Mesenteric fat pad (tissue), 1 donor: Measurements from ENCODE around the gene KAZN. TPM values are rescaled to one million over a fixed set of nuclear protein-coding genes. Genes with fewer than 3 reads are reported as not detected.

Experiments used
- DNase-seq: peaks from one replicate; pipeline ENCODE4 v3.0.0-alpha.2; 2020; ENCODE audit warnings: low spot score
- total RNA-seq: library from RNA; stranded (reverse); fragmentation: NEBNext Ultra II Directional; extraction: Animal tissue kit (Norgen Biotek cat#: 25700); gene quantifications from one replicate; pipeline ENCODE4 v1.2.1, GENCODE V29; 2021
- donor health status: DM: yes; HTN: yes; CAD: no.

Gene KAZN
- total RNA-seq, 1 donor from 2014 or later, result 26.9 TPM

DNA sequence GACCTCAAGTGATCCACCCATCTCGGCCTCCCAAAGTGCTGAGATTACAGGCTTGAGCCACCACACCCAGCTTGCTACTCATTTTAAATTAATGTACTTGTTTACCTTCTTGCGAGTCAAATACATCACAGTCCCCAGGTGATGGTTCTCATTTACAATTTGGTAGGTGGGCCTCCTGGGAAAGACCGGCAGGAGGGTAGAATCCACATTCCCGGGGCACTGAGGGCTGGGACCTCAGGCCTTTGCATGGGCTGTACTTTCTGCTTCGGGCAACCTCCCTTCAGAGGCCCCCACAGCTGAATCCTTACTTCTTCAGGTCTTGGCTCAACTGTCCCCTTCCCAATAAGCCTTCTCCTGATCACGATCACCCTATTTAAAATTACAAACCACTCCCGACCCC is 165.5 kb downstream of the KAZN start:
- DNase-seq, result no peak

DNA sequence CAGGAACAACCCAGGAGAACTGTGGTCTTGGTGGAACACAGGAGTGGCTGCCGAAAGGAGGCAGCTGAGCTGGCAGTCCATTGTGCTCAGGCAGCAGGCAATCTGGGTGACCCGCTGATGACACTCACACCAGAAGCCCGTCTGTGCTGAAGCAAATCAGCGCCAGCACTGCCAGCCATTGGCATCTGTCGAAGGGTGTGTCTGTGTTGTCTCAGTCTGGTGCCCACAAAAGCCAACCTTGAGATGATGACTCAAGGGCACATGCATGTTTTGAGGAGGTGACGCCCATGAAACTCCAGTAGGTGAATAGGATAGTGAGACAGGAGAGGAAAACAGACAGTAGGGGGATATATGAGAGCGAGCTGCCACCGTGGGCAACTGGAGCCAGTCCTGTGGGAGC is 167.3 kb downstream of the KAZN start:
- no peak for DNase-seq

DNA sequence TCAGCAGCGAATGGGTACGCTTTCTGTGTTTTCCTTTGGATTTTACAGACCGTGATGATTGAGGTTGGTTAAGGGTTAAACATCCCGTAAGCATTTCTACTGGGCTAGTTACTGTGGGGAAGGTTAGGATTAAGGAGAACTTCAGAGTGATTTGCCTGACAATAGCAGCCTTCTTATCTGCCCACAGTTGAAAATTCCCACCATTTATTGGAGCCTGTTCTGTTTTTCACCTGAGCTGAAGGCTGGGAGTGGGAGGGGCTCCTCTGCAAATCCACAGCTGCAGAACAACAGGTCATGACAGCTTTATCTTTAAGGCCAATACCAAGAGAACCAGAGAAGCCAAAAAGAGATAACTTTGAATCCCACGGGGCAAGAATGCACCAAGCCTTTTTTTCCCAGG is 168.6 kb downstream of the KAZN start:
- no peak for DNase-seq

DNA sequence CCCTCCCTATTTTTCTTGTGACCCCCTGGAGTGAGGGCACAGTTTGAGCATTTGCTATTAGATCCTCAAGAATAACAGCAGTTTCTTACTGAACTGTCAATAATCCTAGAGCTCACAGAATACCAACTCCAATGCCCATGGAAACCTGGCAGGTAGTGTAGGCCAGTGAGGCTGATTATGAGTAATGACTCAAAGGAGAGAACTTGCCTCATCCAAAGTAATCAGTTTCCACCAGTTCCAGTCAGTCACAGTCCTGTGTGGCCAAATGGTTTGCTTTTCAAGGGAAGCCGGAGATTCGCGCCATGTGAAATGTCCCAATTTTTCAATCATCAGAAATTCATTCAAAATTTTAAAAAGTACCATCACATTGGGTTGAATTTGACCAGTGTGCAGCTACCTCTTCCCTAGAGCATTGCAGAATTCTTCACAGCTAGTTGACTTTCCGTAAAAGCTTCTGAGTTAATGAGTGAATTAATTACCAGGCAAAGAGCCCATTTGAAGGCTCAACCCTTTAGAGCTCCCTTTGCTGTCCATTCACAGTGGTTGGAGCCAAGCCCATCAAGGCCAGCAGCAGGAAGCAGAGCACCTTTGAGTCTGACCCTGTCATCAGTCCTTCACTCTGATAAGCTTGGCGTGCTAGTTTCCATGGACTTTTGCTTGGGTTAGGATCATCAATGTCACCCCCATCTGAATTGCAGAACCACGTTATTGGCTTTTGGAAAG is 170.3 kb downstream of the KAZN start:
- no peak for DNase-seq

DNA sequence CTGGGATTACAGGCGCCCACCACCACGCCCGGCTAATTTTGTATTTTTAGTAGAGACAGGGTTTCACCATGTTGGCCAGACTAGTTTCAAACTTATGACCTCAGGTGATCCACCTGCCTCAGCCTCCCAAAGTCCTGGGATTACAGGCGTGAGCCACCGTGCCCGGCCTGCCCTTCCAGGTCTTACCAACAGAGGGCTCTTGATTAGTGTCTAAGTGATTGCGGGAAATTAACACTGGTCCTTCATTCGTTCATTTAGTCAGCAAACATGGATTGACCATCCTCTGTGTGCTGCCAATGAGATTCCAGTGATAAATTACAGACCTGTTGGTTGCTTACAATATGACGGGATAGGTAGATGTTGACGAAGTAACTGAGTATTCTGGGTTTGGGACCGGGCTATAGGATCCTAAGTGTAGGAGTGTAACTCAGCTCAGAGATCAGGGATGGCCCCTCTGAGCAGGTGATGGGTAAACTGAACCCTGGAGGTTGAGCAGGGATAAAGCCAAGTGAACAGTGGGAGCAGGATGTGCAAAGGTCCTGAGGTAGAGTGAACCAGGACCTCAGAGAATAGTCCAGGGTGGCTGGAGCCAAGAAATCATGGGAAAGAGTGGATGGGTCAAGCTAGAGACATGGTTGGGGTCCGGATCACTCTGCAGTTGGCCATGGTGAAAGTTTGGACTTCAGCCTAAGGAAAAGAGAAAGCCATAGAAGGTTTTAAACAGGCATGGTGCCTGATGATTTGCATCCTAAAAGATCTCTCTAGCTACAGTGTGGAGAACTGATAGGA is 171.2 kb downstream of the KAZN start:
- no peak for DNase-seq

DNA sequence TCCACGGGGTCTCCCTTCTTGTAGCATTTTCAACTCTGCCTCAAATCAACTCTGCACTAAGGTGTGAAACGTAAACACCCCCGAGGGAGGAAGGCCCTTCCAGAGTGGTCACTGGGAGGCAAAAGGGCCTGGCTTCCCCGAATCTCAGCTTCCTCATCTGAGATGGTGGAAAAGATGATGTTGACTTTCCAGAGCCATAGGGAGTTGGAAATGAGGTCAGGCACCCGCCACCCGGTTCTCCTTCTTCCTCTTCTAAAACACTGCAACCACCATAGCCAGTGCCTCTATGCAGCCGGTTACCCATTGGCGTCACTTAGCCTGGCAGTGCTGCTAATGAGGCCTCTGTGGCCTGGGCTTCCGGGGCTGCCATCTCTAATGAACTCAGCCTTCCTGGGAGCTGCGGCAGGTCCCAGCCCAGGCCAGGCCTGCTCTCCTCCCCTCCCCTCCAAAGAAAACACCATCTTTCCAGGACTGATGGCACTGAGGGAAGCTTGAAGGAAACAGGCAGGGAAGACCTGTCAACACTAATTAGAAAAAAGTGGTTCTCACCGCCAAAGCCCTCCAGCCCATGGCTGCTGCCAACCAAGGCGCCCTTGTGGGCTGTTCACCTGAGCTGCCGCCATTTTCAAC is 175.0 kb downstream of the KAZN start:
- DNase-seq, result no peak

DNA sequence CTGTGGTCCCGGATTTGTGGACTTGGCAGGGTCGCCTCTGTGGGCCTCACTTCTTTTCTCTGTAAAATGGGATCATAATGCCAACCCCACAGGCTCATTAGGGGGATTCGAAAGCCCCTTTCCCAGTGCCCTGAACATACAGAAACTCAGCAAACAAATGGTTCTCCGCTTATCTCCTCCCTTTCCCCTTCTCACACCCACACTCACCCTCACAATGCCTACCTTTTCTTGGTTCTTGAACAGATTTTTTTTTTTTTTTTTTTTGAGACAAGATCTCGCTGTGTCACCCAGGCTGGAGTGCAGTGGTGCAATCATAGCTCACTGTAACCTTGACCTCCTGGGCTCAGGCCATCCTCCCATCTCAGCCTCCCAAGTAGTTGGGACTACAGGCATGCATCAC is 175.7 kb downstream of the KAZN start:
- DNase-seq, result no peak

DNA sequence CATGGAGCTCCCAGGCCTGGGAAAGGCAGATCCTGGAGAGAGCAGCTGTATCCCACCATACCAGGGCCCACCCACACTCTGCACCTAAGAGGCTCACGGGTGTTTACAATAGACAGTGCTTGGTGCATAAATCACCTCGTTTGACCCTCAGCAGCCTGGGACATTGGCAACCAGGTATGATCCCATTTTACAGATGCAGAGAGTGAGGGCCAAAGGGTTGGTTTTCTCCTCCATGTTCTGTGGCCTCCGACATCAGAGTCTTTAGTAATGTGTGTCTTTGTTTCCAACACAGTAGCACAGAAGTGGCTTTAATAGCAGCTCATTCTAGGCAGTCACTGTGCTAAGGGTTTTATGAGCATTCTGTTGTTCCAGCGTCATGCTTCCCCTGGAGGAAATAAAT is 176.5 kb downstream of the KAZN start:
- DNase-seq, result no peak

DNA sequence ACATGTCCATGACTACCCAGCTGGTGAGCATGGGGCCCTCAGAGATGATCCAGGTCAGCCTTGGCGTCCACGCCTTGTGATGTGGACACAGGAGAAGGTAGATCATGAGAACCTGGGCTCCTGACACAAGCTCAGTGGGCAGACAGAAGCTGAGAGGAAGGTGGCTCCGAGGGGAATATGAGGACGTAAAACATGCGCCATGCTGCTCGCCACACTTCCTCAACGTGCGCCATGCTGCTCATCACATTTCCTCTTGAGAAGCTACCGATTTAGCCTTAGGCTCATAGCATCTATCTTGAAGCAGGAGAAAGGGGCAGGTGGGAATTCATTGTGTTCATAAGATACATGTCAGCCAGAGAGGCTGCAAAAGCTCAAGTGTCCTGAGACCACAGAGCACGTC is 176.9 kb downstream of the KAZN start:
- no peak for DNase-seq

DNA sequence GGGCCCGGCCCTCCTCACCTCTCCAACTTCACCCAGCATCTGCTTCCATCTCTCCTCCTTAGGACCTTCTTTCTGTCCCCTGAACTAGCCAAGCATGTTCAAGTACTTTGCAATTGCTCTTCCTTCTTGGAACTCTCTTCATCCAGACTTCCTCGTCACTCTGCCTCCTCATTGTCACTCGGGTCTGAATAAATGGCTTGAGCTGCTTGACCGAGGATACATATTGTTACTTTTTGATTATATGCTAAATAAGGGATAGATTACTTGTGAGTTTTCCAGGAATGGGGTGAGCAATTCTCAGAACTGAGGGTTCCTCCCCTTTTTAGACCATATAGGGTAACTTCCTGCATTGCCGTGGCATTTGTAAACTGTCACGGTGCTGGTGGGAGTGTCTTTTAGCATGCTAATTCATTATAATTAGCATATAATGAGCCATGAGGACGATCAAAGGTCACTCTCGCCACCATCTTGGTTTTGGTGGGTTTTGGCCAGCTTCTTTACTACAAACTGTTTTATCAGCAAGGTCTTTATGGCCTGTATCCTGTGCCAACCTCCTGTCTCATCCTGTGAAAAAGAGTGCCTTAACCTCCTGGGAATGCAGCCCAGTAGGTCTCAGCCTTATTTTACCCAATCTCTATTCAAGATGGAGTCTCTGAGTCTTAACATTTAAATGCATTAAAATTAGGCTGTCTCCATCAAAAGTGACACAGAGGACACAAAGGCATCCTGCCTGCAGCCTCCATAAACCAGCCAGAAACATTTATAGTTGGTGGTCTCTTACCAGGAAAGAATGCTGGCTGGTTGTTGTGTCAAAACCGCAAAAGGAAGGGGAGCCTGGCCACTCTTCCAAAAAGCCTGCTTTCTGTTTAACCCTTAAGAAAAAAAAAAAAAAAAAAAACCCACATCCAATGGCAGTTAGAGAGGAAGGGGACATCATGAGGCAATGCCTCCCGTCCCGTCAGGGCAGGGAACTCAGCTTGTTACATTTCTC is 179.3 kb downstream of the KAZN start:
- no peak for DNase-seq

DNA sequence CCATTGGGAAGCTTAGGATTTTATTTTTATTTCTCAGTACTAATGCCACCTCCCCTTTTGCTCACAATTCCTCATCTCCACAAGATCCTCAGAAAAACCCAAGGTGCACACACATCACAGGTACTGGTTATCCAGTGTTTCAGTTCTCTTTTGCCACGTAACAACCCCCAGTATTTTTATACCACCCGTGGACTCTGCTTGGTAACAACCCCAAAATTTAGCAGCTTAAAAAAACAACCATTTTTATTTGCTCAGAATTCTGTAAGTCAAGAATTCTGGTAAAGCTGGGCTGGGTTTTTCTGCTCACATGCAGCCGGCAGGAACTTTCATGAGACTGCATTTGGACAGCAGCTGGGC is 180.0 kb downstream of the KAZN start:
- DNase-seq, result no peak

DNA sequence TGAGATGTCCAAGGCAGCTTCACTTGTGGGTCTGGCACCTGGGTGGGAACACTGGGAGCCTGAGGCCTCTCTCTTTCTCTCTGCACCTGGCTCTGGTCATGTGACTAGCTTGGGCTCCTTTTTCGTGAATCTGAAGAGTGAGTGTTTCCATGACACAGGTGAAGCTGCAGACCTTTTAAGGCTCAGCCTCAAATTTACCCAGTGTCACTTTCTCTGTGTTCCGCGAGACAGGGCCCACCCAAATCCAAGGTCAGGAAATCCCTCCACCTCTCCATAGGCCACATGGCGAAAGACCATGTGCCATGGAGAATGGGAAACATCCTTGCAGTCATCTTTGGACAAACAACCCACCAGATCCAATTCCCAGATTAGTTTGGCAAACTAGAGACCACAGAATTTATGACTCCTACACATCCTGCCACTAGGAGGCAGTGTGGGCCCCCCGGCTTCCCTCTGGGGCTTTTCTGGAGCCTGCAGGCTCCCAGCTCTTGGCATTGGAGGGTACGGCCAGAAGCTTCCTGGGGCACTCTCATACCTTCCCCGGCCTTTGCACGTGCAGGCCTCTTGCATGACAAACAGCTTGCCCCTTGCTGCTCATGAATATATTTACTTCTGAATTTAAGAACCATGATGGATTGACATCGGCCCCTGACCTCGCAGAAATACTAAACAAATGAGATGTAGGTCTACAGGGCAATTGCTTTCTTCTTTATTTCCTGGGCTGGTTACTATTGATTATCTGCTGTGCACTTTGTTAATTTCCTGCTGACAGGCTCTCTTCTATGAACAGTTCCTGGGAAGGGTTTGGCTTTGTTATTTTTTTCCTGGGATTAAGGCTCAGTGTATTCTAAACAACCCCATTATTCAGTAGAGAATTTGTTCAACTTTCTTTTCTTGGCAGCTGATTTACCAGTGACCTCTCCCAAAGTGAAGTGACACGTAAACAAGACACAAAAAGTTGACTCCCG is 180.7 kb downstream of the KAZN start:
- no peak for DNase-seq

DNA sequence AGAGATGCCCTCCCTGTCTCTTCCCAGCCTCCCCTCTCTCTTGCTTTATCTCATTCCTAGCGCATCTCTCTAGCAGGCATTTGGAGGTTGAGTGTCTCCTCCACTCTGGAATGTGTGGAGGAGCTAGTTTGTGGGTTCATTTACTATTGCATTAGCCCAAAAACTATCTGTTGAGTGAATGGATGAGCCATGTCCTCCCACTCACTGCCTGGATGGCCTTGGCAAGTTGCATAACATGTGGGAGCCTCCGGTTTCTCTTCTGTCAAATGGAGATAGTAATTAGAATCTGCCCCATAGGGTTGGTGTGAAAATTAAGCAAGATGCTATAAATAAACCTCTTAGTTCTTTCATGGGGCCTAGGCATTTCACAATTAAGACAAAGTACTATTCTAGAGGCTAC is 181.8 kb downstream of the KAZN start:
- no peak for DNase-seq

DNA sequence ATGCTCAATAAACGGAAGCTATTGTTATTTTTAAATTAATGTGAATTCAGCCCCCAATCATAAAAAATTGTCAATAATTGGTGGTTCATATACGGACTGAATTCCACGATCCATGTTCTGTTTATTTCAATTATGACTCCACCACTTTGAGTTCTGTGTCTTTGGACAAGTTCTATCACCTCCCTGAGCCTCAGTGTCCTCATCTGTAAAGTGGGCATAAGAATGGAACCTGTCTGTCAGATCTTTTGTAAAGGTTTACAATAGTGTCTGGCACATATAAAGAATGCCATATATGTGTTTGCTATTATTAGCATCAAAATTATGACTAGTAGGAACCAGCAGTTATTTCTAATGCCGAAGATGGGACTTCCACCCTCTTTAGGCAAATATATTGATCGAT is 183.3 kb downstream of the KAZN start:
- DNase-seq, result no peak

DNA sequence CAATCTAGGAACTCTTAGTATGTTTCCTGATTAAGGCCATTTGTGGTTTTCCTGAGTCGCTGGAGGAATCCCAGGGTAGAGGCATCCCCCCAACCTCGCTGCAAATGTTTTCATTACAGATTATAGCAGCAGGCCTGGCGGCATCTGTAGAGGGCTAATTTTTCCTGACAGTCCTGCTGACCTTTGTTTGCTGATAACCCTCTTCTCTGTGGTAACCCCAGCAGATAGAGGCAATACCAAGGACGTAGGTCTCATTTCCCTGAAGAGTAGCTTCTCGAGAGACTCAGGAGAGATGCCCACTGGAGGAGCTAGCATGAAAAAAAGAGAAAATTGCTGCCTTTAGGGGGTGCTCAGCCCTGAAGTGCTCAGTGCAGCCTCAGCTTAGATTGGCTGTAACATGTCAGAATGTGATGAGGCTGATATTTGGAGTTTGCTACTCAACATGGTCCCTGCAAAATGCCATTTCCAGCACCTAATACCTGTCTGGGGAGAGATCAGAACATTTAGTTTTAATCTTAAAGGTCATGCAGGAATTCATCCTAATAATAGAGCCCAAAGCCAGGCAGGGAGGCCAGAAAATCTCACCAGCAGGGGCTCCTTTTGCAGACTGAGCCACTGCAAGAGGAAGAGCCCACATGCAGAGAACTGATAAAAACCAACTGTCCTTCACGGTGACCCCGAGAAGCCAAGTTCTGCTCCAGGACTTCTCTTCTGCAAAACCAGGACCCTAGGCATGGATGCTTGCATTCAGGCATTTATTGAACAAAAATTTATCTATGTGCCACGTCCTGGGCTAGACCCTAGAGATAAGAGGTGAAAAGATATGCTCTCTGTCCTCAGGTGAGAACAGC is 184.5 kb downstream of the KAZN start:
- DNase-seq, result no peak

DNA sequence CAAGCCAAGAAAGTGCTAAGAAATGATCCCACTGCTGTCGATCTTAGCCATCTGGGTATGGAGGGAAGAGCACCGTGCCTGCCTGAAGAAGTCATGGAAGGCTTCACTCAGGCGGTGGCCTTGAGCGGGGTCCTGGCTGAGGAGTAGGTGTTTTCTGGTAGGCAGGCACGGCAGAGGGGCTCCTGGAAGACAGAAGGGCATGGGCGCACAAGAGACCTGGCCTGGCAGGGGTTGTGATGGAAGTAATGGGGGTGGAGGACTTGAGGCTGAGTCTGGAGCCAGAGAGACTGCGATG is 185.1 kb downstream of the KAZN start:
- DNase-seq, result no peak

DNA sequence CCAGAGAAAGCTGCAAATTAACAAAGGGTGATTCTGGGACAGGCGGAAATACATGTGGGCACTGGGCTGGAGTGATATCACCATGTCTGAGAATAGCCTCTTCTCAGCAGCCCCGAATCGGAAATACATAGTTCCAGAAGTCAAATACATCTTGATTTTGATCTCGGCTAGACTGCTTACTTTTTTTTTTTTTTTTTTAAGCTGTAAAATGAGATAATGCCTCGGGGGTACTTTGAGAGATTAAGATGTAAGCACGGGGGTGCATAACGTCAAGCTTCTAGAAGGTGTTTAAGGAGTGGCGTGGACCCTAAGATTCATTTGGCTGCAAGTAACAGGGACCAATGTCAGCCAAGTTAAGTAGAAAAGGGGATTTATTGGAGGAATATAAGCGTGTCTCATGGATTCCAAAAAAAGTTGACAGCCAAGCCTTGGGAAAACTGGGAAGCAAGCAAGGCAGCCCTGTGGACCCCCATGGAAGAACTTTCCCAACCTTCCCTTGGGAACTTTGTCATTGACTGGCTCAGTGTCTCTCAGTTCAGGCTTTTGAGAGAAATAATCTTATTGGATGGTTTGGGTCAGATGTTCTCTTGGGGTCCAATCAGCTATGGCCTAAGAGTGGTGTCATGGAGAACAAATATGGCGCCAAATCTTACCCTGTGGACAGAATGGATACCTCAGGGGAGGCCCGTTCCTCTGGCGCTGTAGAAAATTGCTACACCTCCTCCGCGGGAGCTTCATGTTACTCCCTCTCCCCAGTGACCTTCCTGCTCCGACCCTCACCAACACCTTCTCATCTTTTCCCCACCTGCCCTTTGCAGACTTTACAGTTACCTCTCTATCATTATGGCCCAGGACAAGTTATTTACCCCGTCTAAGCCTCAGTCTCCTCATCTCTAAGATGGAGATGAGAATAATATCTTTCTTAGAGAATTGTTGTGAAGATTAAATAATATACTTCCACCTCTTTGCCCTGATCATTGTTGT is 186.6 kb downstream of the KAZN start:
- no peak for DNase-seq

DNA sequence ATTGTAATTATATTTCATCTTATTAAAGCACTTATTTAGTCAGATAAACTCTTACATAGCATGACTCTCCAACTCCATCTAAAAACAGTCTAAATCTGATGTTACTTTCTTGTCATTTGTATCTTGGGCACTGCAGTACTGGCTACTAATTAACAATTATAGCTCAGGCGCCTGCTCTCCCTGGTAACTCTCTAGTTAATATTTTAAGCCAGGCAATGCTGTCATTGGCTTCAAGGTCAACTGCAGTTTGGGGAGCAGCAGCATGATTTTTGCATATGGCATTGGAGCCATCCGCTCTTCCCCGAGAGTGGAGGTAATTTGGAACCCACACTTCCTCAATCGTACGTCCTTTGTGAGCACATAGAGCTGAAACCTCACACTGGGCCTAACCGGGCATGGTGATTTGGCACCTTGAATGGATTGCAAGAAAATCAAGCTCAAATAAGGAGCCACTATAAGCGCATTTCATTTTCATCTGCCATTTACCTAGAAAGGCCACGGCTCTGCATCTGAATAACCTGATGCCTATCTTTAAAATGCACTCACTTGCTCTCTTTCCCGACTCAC is 187.7 kb downstream of the KAZN start:
- DNase-seq, result no peak
